AG08396 (cell line): ENCODE results near the gene NOTCH1.
"Not testable (repeated sequence)": the region's sequence is repeated elsewhere in the genome, so short reads cannot be mapped to it uniquely, and the experiment has no call there.

Source experiments
- DNase-seq: peaks from one replicate; pipeline ENCODE4 v3.0.0; 2012; ENCODE audit warnings: low spot score, mixed read lengths

Gene NOTCH1

GRCh38 chr9:136564379-136564988 lies 18.6 kb upstream of the NOTCH1 start:
- DNase-seq: peak; percentile 76

GRCh38 chr9:136563646-136564325 lies 17.9 kb upstream of the NOTCH1 start:
- DNase-seq: no peak

- no peak for DNase-seq
These were observed 17.1 kb upstream of the NOTCH1 start for GRCh38 chr9:136562746-136563495.

- no peak for DNase-seq
These were observed 15.9 kb upstream of the NOTCH1 start for GRCh38 chr9:136561779-136562178.

GRCh38 chr9:136560586-136560985 lies 14.7 kb upstream of the NOTCH1 start:
- no peak for DNase-seq

GRCh38 chr9:136559371-136559770 lies 13.5 kb upstream of the NOTCH1 start:
- not testable (repeated sequence) for DNase-seq

GRCh38 chr9:136558846-136559245 lies 13.0 kb upstream of the NOTCH1 start:
- not testable (repeated sequence) for DNase-seq

GRCh38 chr9:136558373-136558772 lies 12.5 kb upstream of the NOTCH1 start:
- DNase-seq: no peak

GRCh38 chr9:136557036-136557435 lies 11.2 kb upstream of the NOTCH1 start:
- no peak for DNase-seq

GRCh38 chr9:136556166-136556565 lies 10.3 kb upstream of the NOTCH1 start:
- no peak for DNase-seq

GRCh38 chr9:136554870-136555269 lies 9.0 kb upstream of the NOTCH1 start:
- DNase-seq: no peak

- DNase-seq: no peak
These were observed 7.7 kb upstream of the NOTCH1 start for GRCh38 chr9:136553581-136553980.

- DNase-seq: peak; percentile 78
These were observed 6.4 kb upstream of the NOTCH1 start for GRCh38 chr9:136552117-136552703.

GRCh38 chr9:136551401-136552116 lies 5.7 kb upstream of the NOTCH1 start:
- DNase-seq: peak; percentile 90

- DNase-seq: no peak
These were observed 4.8 kb upstream of the NOTCH1 start for GRCh38 chr9:136550439-136551289.

- no peak for DNase-seq
These were observed 3.4 kb upstream of the NOTCH1 start for GRCh38 chr9:136549010-136549980.

- no peak for DNase-seq
These were observed 1.8 kb upstream of the NOTCH1 start for GRCh38 chr9:136547508-136548215.

- DNase-seq: peak; percentile 58
These were observed 1.1 kb upstream of the NOTCH1 start for GRCh38 chr9:136546697-136547501.

GRCh38 chr9:136545692-136545964 lies 220 bp downstream of the NOTCH1 start:
- DNase-seq: no peak
